H9 (cell line): ENCODE data around the gene RIOK3. TPM values are rescaled to one million over a fixed set of nuclear protein-coding genes. Genes with fewer than 3 reads are reported as not detected.

Experiments
- DNase-seq: peaks from one replicate; pipeline ENCODE4 v3.0.0-alpha.2; 2017
- H2AFZ ChIP-seq: one replicate; pipeline ENCODE4 v1.6.1; 2013; ENCODE audit warnings: mild to moderate bottlenecking, low read length, control low read depth, moderate library complexity
- H2AK5ac ChIP-seq: 2 replicates; pipeline ENCODE4 v1.6.1; 2013; ENCODE audit warnings: low read length, control low read depth, mixed read lengths; ENCODE audit not compliant: insufficient read length
- H2BK120ac ChIP-seq: one replicate; pipeline ENCODE4 v1.6.1; 2013; ENCODE audit warnings: low read depth, mild to moderate bottlenecking, low read length, control low read depth, inconsistent platforms; ENCODE audit not compliant: poor library complexity, severe bottlenecking
- H2BK12ac ChIP-seq: 2 replicates; pipeline ENCODE4 v1.6.1; 2013; ENCODE audit warnings: low read length, control low read depth, mixed read lengths, low read depth; ENCODE audit not compliant: insufficient read length
- H2BK15ac ChIP-seq: 2 replicates; pipeline ENCODE4 v1.6.1; 2013; ENCODE audit warnings: low read depth, low read length, control low read depth
- H2BK20ac ChIP-seq: one replicate; pipeline ENCODE4 v1.6.1; 2013; ENCODE audit warnings: low read depth, mild to moderate bottlenecking, low read length, control low read depth, inconsistent platforms; ENCODE audit not compliant: poor library complexity, severe bottlenecking
- H2BK5ac ChIP-seq: 2 replicates; pipeline ENCODE4 v1.6.1; 2013; ENCODE audit warnings: low read length, control low read depth, mixed read lengths; ENCODE audit not compliant: insufficient read length
- H3K14ac ChIP-seq: 2 replicates; pipeline ENCODE4 v1.6.1; 2013; ENCODE audit warnings: low read length, control low read depth; ENCODE audit not compliant: insufficient read depth
- H3K18ac ChIP-seq: 2 replicates; pipeline ENCODE4 v1.6.1; 2013; ENCODE audit warnings: low read depth, mild to moderate bottlenecking, mixed read lengths, low read length, control low read depth; ENCODE audit not compliant: insufficient read length
- H3K23ac ChIP-seq: 2 replicates; pipeline ENCODE4 v1.6.1; 2013; ENCODE audit warnings: low read length, control low read depth, mixed read lengths, low read depth; ENCODE audit not compliant: insufficient read length
- H3K23me2 ChIP-seq: 2 replicates; pipeline ENCODE4 v1.6.1; 2013; ENCODE audit warnings: low read depth, mild to moderate bottlenecking, mixed read lengths, low read length, control low read depth; ENCODE audit not compliant: insufficient read length, poor library complexity, severe bottlenecking
- H3K27ac ChIP-seq: 2 replicates; pipeline ENCODE4 v1.5.1; 2013; ENCODE audit warnings: low read length, control low read depth, mixed read lengths, low read depth; ENCODE audit not compliant: insufficient read length
- H3K27me3 ChIP-seq: 2 replicates; pipeline ENCODE4 v1.6.1; 2013; ENCODE audit warnings: low read length, control low read depth, inconsistent platforms; ENCODE audit not compliant: insufficient read depth
- H3K4ac ChIP-seq: 2 replicates; pipeline ENCODE4 v1.6.1; 2013; ENCODE audit warnings: low read depth, mild to moderate bottlenecking, control low read depth, inconsistent platforms, low read length, moderate library complexity
- H3K4me1 ChIP-seq: 2 replicates; pipeline ENCODE4 v1.6.1; 2013; ENCODE audit warnings: low read length, control low read depth, inconsistent platforms; ENCODE audit not compliant: insufficient read depth
- H3K4me2 ChIP-seq: 2 replicates; pipeline ENCODE4 v1.6.1; 2013; ENCODE audit warnings: low read length, control low read depth, mixed read lengths; ENCODE audit not compliant: insufficient read length, insufficient read depth
- H3K56ac ChIP-seq: 2 replicates; pipeline ENCODE4 v1.6.1; 2013; ENCODE audit warnings: low read depth, mild to moderate bottlenecking, mixed read lengths, low read length, control low read depth; ENCODE audit not compliant: insufficient read length
- H3K79me1 ChIP-seq: 2 replicates; pipeline ENCODE4 v1.6.1; 2013; ENCODE audit warnings: low read depth, mild to moderate bottlenecking, moderate library complexity, low read length, control low read depth, inconsistent platforms; ENCODE audit not compliant: insufficient read depth, poor library complexity, severe bottlenecking
- H3K79me2 ChIP-seq: 2 replicates; pipeline ENCODE4 v1.6.1; 2013; ENCODE audit warnings: low read length, control low read depth, inconsistent platforms; ENCODE audit not compliant: insufficient read depth
- H3K9ac ChIP-seq: 2 replicates; pipeline ENCODE4 v1.6.1; 2013; ENCODE audit warnings: low read length, control low read depth, mixed read lengths; ENCODE audit not compliant: insufficient read length; ENCODE audit errors: extremely low read depth
- H3K9me3 ChIP-seq: one replicate; pipeline ENCODE4 v1.6.1; 2013; ENCODE audit warnings: low read depth, low read length, inconsistent platforms; ENCODE audit not compliant: control insufficient read depth
- H3T11ph ChIP-seq: one replicate; pipeline ENCODE4 v1.6.1; 2013; ENCODE audit warnings: mild to moderate bottlenecking, low read length, control low read depth, inconsistent platforms
- H4K20me1 ChIP-seq: one replicate; pipeline ENCODE4 v1.6.1; 2013; ENCODE audit not compliant: control insufficient read depth, insufficient read length, insufficient read depth
- H4K5ac ChIP-seq: 2 replicates; pipeline ENCODE4 v1.6.1; 2013; ENCODE audit warnings: low read depth, mild to moderate bottlenecking, mixed read lengths, low read length, control low read depth; ENCODE audit not compliant: insufficient read length
- H4K8ac ChIP-seq: replicated peaks from 2 replicates; pipeline ENCODE4 v1.6.1; 2013; ENCODE audit warnings: low read length, control low read depth, mixed read lengths, low read depth; ENCODE audit not compliant: insufficient read length
- H4K91ac ChIP-seq: 2 replicates; pipeline ENCODE4 v1.6.1; 2013; ENCODE audit warnings: low read depth, mild to moderate bottlenecking, moderate library complexity, mixed read lengths, low read length, control low read depth; ENCODE audit not compliant: insufficient read length
- H3K27ac Mint-ChIP-seq, 3 experiments: 2 replicates in 2 of 3; 3 replicates in 1 of 3; pipeline ENCODE4 v1.8.0; 2020 to 2021; ENCODE audit warnings: mixed read lengths in 3 of 3, mild to moderate bottlenecking in 1 of 3, moderate library complexity in 1 of 3
- H3K27me3 Mint-ChIP-seq: 2 replicates; pipeline ENCODE4 v1.8.0; 2021; ENCODE audit warnings: low read depth, mild to moderate bottlenecking, moderate library complexity, mixed read lengths
- H3K36me3 Mint-ChIP-seq, 3 experiments: 2 replicates in 2 of 3; 3 replicates in 1 of 3; pipeline ENCODE4 v1.8.0; 2020 to 2021; ENCODE audit warnings: low read depth in 3 of 3, mixed read lengths in 3 of 3; ENCODE audit not compliant: insufficient read depth in 1 of 3
- H3K4me1 Mint-ChIP-seq, 2 experiments: 2 replicates each; pipeline ENCODE4 v1.8.0; 2020; ENCODE audit warnings: mixed read lengths in 2 of 2
- H3K4me3 Mint-ChIP-seq, 2 experiments: 2 replicates in 1 of 2; 3 replicates in 1 of 2; pipeline ENCODE4 v1.8.0; 2020 to 2021; ENCODE audit warnings: mild to moderate bottlenecking in 2 of 2, mixed read lengths in 2 of 2, moderate library complexity in 1 of 2
- H3K9me3 Mint-ChIP-seq, 2 experiments: 2 replicates in 1 of 2; 3 replicates in 1 of 2; pipeline ENCODE4 v1.8.0; 2020; ENCODE audit warnings: mild to moderate bottlenecking in 2 of 2, mixed read lengths in 2 of 2, moderate library complexity in 1 of 2
- CTCF ChIP-seq: fragments of 200-600 bp; sonication (generic); conservative IDR thresholded peaks from 3 replicates; pipeline ENCODE4 v1.8.0; 2021; ENCODE audit warnings: antibody characterized with exemption, mild to moderate bottlenecking
- WGBS: extraction: QIAGEN DNeasy Blood & Tissue Kit; methylation state at CpG from one replicate; pipeline ENCODE4 v1.1.7; 2013; ENCODE audit warnings: missing lambda C conversion rate, low lambda C conversion rate, mixed read lengths; ENCODE audit not compliant: insufficient read length; ENCODE audit errors: extremely low coverage; 5-methylcytosine and 5-hydroxymethylcytosine counted together
- total RNA-seq: library from RNA; stranded (reverse); gene quantifications from 2 replicates; pipeline ENCODE4 v1.2.1, GENCODE V29; 2021

The RIOK3 gene
- total RNA-seq, 1 experiment from 2014 or later: 34.6 TPM

- H3K9ac ChIP-seq: no peak overlapping the region
- H2AFZ ChIP-seq: no peak overlapping the region
- no peak overlapping the region for H3K4me3 Mint-ChIP-seq
- no peak overlapping the region for H4K5ac ChIP-seq
- H3K4ac ChIP-seq: no peak overlapping the region
- no peak for DNase-seq
- H3K18ac ChIP-seq: no peak overlapping the region
- H3K27ac Mint-ChIP-seq: no peak overlapping the region
- H3K23me2 ChIP-seq: no peaks in the 10 kb centered on the region
- H3K9me3 ChIP-seq: no peaks in the 10 kb centered on the region
- no peak overlapping the region for H2BK12ac ChIP-seq
- no peak overlapping the region for H2BK5ac ChIP-seq
- H3K4me2 ChIP-seq: no peak overlapping the region
- 0 out of 4 replicates have a peak, but pooled peaks cover 0 to 3% of the 10 kb centered on the region in 2 experiments for H3K4me1 Mint-ChIP-seq
- no peak overlapping the region for H2BK15ac ChIP-seq
- H3K36me3 Mint-ChIP-seq: peaks cover 21 to 80% (median 65%) of the 10 kb centered on the region in 3 experiments; a peak in 6 of 7 replicates
- WGBS: no CpG with 5 or more reads among the region's 7 CpGs
- H3K27me3 ChIP-seq: no peaks in the 10 kb centered on the region
- H3K27me3 Mint-ChIP-seq: no peaks in the 10 kb centered on the region
- no peaks in the 10 kb centered on the region for H4K20me1 ChIP-seq
- no peak overlapping the region for H3K14ac ChIP-seq
- no peak overlapping the region for H2AK5ac ChIP-seq
- no peak overlapping the region for H4K91ac ChIP-seq
- no peaks in the 10 kb centered on the region for H3K9me3 Mint-ChIP-seq
- no peaks in the 10 kb centered on the region for H3K4me1 ChIP-seq
- H3K79me2 ChIP-seq: no peaks in the 10 kb centered on the region
- no peak overlapping the region for H4K8ac ChIP-seq
- H3K27ac ChIP-seq: no peak overlapping the region
- H3K79me1 ChIP-seq: no peaks in the 10 kb centered on the region
- TF ChIP-seq CTCF: no peak
- no peak overlapping the region for H3K23ac ChIP-seq
- no peak overlapping the region for H2BK120ac ChIP-seq
- no peak overlapping the region for H3T11ph ChIP-seq
- no peak overlapping the region for H2BK20ac ChIP-seq
- no peak overlapping the region for H3K56ac ChIP-seq
Observed at GRCh38 chr18:23521907-23522306, 68.8 kb downstream of the RIOK3 start.
